Vagina (tissue), 2 donors: Measurements from ENCODE around the gene QRFP.

Experiments
- CTCF ChIP-seq, 3 experiments: fragments of 450-650 bp in 2 of 3; fragments of 200-600 bp in 1 of 3; sonication (generic) in 1 of 3; IDR thresholded peaks; one replicate each; pipeline ENCODE4 v1.5.1; 2017 to 2019; ENCODE audit warnings: antibody characterized with exemption in 3 of 3, mild to moderate bottlenecking in 2 of 3, moderate library complexity in 2 of 3
- POLR2A ChIP-seq, 2 donors: fragments of 450-650 bp; IDR thresholded peaks; one replicate each; pipeline ENCODE4 v1.6.1; 2017; ENCODE audit warnings: antibody characterized with exemption in 2 of 2, mild to moderate bottlenecking in 2 of 2, moderate library complexity in 2 of 2
- POLR2AphosphoS5 ChIP-seq, 2 donors: sonication (generic); formaldehyde crosslinking; IDR thresholded peaks; one replicate each; pipeline ENCODE4 v1.9.0; 2017; ENCODE audit warnings: antibody characterized with exemption in 2 of 2, mild to moderate bottlenecking in 2 of 2, low read depth in 1 of 2; ENCODE audit not compliant: insufficient read depth in 1 of 2

- TF ChIP-seq CTCF (IDR thresholded peaks at IDR 0.05), result no peak
- no peak for TF ChIP-seq POLR2AphosphoS5 (IDR thresholded peaks at IDR 0.05; ENCODE audit: insufficient read depth in 1 of 2, low read depth in 1 of 2)
- TF ChIP-seq POLR2A (IDR thresholded peaks at IDR 0.05), result no peak
These were observed 20.8 kb upstream of the QRFP start for GRCh38 chr9:130917168-130917960.
